NCI-H345 treated with DMSO at 0.1 percent for 48 hours (cell line): ENCODE measurements around the gene TPP2.

Experiments used
- DNase-seq: peaks from one replicate; lab custom pipeline; 2025; ENCODE audit not compliant: unreplicated experiment; lab: John Stamatoyannopoulos, UW

The TPP2 gene

DNA sequence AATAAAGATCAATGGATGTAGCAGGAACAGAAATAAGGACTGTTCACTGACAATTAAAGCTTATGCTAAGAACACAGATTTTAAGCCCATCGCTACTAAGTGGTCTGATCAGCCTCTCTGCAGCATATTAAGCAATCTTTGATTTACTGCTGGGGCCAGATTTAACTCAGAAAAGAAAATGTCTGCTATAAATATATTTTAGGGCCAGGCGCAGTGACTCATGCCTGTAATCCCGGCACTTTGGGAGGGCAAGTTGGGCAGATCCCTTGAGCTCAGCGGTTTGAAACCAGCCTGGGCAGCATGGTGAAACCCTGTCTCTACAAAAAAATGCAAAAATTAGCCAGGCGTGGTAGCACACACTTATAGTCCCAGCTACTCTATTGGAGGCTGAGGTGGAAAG, 55.1 kb downstream of the TPP2 start:
- DNase-seq: no peak

DNA sequence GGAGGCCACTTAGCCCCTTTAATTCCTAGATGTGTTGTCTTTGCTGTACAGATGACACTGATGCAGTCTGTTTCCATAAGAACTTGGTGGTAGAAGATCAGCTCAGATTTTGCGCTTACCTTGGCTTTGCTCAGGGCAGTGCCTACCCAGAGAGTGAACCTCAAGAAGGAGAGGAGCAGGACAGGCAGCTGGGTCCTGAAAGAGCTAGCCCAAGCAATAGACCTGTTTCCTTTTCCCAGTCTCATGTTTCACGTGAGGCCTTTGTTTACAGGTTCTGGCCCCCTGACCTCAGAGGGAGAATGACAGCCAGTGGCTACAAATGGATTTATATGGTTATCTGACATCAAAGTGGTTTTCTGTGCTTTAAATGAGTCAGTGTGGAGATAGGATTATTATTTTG, 58.0 kb downstream of the TPP2 start:
- no peak for DNase-seq

GRCh38 chr13:102657630-102658029, 60.8 kb downstream of the TPP2 start:
- no peak for DNase-seq

DNA sequence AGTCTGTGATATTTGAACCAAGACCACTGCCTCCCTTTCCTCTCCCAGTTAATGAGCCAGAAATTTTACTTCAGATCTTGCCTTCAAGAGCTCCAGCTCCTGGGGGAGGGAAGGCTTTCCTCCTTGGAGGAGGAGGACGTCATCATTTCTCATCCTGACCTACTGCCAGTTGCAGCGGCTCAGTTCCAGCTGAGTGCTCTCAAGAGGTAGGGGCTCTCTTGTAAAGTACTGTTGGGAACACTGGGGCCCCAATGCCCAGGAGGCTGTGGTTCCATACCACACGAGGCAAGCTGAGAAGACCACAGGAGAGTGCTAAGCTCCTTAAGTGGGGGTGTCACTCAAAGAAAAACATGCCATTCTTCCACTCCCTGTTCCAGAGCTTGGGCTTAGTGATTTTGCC, 61.9 kb downstream of the TPP2 start:
- DNase-seq: no peak

DNA sequence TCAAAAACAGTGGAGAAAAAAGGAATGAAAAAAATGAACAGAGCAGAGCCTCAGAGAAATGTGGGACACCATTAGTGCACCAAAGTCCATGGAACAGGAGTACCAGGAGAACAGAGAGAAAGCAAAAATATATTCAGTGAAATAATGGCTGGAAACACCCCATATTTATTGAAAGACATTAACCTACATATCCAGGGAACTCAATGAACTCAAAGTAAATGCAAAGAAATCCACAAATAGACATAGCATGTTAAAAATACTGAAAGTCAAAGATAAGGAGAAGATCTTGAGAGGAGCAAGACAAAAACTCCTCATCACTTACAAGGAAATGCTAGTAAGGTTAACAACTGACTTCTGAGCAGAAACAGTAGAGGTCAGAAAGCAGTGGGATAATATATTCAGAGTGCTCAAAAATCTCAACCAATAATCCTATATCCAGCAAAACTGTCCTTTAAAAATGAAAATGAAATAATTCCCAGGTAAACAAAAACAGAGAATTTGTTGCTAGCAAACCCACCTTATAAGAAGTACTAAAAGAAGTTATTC, 62.5 kb downstream of the TPP2 start:
- DNase-seq: no peak

- DNase-seq: no peak
These were observed 70.2 kb downstream of the TPP2 start for GRCh38 chr13:102667023-102667422.

DNA sequence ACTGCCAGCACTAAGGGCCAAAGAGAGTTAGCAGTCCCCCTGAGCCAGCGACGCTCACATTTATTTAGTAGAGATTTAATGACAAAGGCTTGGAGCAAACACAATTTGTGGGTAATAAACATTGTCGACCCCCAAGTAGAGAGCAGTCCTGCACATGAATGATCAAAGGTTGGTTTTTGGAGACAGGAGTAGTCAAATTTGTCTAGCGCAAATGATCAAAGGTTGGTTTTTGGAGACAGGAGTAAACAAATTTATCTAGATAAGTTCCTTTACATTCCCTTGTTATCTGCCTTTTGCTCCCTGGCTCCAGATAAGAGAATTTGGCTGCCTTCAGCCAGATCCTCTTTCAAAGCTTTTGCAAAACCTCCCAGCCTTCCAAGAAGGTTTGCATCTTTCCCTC, 71.1 kb downstream of the TPP2 start:
- no peak for DNase-seq

DNA sequence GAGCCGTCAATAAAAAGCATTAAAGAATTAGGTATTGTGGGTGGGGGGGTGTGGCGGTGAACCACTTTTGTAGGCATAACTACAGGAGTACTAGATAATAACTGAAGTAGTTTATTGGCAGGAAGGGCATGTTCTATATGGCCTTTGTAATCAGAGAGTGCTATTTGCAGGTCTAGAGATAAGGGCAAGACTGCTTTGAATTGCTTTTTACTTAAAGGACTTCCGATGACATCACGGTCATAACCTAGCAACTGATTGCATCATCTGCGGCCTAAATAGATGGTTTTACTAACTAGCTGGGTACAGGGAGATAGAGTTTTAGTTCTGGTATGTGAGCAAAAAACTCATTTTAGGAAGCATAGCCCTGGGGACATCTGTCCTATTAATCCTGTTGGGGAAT, 73.3 kb downstream of the TPP2 start:
- DNase-seq: no peak

DNA sequence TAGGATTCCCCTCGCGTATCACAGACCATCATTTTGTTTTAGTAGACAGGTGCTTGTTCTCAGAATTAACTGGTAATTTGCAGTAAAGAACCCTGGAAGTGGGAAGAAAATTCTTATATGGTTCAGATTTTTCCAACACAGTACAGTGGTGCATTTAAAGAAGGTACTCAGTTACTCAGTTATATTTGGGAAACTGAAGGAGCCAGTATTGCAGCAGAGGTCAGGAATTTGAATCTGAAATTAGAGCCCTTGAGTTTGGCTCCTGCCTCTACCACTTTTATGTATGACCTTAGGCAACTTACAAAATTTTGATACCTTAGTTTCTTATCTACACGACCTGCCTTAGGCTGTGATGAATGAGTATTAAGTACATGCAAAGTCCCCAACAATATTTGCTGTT, 78.3 kb downstream of the TPP2 start:
- no peak for DNase-seq

DNA sequence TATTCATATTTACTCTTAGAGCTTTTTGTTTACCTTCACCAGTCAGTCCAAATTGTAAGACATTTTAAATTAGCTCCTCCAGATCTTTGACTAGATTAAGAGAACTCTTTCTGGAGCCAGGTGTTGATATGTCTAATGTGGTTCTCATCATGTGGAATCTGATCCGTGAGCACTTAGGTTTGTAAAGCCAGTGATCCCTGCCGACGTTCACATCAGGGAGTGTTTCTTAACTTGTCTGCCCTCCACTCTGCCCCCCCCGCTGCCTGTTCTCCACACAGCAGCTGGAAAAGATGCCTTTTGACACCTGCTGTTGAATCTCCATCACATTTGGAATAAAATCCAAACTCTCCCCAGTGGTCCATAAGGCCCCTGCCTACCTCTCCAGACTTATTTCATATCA, 80.3 kb downstream of the TPP2 start:
- no peak for DNase-seq

DNA sequence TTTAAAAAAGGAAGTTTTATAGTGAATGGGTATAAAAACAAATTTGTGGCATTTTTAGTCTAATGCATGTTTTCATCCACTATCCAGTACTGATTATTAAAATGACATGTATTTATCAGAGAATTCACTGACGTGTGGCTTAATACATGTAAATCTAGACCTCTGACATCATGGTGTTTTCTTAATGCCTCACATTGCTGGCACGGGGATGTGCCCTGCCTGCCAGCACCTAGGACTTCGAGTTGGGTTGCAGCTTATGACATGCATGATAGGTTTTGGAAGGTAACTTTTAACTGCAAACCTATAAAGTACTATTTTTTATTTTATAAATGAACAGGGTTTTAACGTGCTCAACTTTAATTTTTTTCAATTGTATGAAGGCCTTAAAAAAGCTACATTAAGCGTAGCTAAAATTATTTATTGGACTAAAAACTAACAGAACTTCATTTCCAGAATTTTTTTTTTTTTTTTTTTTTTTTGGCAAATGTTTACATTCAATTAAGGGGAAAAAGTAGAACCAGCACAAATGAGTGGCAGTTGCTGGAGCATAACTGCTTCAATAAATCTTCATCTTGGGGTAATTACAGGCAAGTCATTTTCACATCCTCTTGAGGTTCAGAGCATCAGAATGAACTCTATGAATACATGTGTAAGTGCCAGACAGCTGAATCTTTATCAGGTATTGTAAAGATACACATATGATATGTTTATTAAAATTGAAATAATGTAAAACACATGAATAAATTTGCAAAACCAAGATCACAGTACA, 81.7 kb downstream of the TPP2 start:
- DNase-seq: no peak

- no peak for DNase-seq
These were observed 82.8 kb downstream of the TPP2 start for GRCh38 chr13:102679449-102680132.

- DNase-seq: no peak
These were observed 83.4 kb downstream of the TPP2 start for GRCh38 chr13:102680133-102680717.

DNA sequence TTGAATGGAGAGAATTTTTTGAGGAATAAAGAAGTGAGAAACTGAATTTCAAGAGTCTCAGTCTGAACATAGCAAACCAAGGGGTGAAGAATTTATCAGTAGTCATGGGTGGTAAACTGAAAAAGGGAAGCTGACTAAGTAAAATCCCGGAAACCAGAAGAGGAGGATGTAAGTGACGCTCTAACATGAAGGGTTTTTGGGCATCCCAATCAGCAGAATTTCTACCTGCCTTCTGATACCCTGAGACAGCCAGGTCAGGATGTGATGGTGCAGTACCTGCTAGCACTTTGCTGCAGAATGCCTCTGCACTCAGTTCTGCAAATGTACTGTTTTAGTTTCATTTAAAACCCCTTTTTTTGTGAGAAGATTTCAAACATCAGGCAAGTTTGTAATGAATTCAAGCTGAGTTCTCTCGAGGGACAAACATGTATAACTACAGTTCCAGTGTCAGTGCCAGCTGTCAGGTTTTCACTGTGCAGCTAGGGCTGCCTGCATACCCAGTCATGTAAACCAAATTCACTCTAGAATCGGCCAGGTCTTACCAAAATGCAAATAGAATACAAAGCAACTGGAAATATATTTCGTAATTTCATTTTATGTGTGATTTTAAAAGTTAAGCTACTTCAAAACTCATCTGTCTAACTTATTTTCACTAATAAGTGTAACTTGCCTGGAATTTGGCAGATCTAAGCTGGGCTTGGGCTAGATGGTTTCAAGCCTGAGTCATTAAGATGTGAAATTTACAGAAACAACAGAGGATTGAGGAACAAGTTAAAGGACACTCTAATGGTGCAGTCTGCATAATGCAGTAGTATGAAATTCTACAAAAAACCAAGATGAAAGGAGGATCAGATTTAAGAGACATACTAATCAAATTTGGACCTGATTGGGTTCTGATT, 84.3 kb downstream of the TPP2 start:
- no peak for DNase-seq

GRCh38 chr13:102682211-102682610, 85.4 kb downstream of the TPP2 start:
- DNase-seq: no peak

- no peak for DNase-seq
These were observed 85.9 kb downstream of the TPP2 start for GRCh38 chr13:102682727-102683126.

- no peak for DNase-seq
These were observed 86.9 kb downstream of the TPP2 start for GRCh38 chr13:102683637-102684036.

DNA sequence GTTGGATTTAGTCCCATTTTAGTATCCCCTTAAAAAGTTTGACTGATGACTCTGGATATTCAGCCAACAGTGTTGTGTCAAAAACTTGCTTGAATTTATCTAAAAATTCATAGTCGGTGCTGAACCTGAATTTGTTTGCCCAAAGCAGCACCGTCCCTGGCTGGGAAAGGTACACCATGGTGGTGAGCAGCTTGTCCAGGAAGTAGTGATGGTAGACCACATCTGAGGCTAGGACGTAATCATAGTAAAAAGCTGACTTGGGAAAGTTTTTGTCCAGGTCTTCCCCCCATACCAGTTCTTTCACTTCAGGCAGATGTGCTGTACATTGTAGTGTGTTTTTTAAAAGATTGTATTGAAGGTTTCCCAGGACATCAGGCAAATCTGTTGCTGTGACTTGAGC, 89.2 kb downstream of the TPP2 start:
- DNase-seq: no peak

DNA sequence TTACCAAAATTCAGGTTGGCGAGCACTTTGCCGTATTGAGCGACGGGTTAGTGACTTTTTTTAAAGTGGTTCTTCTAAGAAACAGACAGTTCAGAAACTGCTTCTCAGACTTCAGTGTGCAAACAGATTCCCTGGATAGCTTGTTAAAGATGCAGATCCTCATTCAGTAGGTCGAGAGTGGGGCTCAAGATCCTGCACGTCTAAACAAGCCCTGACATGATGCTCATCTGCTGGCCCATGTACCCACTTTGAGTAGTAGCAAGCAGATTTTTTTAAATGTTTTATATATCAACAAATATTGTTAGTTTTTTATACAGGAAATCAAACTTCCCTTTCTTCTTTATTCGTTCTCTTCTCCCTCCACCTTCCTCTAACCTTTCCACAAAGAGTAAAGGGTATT, 90.7 kb downstream of the TPP2 start:
- no peak for DNase-seq

- DNase-seq: no peak
These were observed 91.7 kb downstream of the TPP2 start for GRCh38 chr13:102688306-102688973.

- no peak for DNase-seq
These were observed 94.1 kb downstream of the TPP2 start for GRCh38 chr13:102690883-102691282.
